ENCODE measurements around the gene SORCS2.

The SORCS2 gene

GRCh38 chr4:7765666-7766065, 573.3 kb downstream of the SORCS2 start:
- DNase-seq = no peak

DNA sequence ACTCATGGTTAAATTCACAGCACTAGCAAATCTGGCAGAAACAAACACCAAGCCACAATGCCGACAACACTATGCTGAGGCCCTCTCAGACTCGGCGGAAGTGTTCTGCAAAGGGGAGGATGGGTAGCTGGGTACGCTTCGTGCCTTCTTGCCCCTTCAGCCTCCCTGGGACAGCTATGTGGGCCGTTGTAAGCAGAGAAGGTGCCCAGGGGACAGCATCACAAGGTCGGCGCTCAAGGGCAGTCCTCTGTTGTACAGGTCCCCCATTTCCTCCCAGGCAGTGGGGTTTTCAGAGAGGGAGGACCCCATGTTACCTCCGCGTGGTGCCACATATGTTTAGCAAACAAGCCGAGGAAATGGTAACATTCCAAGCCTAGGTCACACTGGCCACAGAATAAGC, 573.7 kb downstream of the SORCS2 start:
- DNase-seq = no peak

DNA sequence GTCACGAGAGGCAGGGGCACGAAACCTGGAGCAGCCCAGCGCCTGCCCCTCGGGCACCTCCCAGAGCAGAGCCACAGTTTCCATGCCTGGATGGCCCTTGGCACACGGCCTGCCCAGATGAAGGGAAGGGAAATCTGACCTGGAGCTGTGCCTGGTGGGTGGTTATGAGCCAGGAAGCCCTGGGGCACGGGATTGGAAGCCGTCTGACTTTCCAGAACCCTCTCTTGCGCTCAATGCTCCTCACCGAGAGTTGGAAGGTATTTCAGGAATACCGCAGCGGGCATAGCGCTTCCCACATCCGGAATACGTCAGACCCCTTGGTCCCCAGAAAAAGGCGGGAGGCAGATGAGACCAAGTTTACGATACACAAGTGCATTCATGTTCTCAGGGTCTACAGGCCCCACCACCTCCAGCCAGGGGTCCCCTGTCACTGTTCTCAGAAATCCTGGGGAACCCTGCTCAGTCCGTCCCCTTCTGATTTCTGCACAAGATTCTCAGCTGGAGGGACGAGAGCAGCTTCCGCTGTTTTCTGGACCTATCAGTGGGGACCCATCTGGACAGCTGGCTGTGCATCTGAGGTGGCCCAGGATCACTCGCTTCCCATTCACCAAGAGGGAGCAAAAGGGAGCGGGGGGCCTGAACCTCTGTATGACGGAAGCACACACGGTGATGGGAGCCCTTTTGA, 574.5 kb downstream of the SORCS2 start:
- DNase-seq = no peak

GRCh38 chr4:7767526-7767925, 575.2 kb downstream of the SORCS2 start:
- DNase-seq = no peak

- no peak for DNase-seq
These were observed 575.6 kb downstream of the SORCS2 start for GRCh38 chr4:7767966-7768365.

DNA sequence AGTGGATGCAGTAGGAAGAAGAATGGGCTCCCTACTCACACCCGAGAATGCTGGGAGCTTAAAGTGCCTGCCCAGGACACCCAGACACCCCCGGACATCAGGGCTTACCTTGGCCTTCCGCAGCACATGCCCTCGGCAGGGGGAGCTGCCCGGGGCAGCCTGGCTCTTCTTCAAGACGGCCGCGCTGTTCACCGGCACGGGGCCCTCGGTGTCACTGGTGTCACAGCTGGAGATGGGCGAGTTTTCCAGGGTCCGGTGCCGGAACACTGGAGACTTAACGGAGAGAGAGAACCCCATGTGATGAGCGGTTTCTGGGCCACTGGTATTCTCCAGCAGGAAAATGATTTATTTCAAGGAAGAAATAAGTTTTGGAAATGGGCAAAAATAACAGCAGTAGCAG, 576.4 kb downstream of the SORCS2 start:
- DNase-seq = no peak

DNA sequence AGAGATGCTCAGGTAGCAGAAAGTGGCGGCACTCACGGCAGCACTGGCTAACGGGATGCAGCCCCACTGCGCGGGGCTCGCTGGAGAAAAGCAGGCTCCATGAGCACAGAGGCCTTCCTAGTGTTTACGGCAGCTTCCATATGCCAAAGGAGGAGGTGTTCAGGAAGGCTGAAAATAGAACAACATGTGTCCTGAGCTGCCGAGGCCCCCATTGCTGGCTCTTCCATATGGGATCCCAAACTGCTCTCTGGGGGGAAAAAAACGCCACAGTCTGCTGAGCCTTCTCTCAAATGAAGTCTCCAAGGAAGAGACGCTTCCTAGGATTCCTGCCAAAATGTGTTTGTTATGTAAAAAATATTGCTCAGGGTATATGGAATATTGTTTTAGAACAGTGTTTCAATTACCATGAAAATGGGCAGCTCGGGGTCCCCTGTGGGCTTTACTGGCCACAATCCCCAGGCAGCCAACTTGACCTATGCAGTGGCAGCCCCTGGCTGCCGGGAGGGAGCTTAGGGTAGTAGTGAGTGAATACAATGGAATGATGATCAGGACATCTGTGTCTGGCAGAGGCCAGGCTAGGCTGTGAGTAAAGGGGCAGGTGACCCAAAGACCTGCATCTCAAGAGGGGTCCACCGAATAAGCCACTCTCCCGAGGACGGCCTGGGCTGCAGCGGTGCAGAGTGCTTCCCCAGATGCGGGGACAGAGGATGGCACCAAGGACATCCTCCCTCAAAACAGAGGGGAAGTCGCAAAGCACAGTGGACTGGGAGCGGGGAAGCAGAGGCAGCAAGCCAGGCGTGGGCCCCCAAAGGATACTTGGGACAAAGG, 577.3 kb downstream of the SORCS2 start:
- no peak for DNase-seq

GRCh38 chr4:7770224-7771050, 578.1 kb downstream of the SORCS2 start:
- DNase-seq = no peak

DNA sequence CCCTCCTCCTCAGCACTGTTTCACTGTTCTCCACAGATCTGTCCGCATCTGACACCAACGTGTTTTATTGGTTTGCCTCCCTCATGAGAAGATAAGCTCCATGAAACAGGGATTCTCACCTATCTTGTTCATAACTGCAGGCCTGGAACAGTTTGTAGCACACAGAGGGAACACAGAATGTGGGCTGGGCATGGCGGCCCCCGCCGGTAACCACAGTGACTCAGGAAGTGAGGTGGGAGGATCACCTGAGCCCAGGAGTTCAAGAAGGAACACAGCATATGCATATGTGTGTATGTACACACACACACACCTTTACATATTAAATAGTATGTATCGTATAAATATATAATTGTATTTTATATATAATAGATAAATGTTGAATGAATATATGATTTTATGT, 578.7 kb downstream of the SORCS2 start:
- no peak for DNase-seq

- DNase-seq = no peak
These were observed 579.5 kb downstream of the SORCS2 start for GRCh38 chr4:7771541-7772507.

GRCh38 chr4:7772711-7773385, 580.5 kb downstream of the SORCS2 start:
- peak; percentile 36 for DNase-seq

- no peak for DNase-seq
These were observed 581.3 kb downstream of the SORCS2 start for GRCh38 chr4:7773401-7774180.

DNA sequence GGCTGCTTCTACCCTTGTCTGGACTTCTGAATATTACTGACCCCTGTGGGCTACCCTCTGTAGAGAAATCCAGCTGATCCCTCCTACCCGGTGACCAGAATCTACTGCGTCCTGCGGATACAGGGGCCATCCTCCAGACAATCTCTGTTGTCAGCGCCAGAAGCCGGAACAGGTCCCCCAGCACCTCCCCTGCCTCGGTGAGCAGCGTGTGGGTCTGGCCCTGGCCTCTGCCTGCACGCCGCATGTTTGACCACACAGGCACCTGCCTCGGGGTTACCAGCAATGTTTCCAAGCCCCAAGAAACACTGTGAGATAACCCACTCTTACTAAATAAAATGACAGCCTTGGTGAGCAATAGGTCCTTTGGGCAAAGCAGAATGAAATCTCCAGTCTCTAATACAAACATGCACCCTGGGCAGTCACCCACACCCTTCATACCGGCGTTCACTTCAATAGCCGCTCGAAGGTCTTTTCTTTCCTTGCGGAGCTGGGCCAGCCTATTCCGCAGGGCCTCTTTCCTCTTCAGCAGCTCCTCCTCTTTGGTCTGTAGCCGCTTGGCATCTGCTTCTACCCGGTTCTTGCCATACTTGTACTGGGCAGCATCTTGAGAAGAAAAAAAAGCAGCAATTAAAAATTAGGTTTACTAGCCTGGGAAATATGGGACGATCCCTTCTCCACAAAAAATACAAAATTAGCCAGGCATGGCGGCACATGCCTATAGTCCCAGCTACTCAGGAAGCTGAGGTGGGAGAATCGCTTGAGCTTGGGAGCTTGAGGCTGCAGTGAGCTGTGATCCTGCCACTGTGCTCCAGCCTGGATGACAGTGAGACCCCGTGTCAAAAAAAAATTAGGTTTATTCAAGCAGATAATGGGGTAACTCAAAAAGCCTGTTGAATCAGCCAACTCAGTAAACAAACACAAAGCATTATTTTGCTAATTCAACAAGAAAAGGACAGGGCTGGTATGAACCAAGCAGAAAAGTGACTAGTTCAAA, 582.3 kb downstream of the SORCS2 start:
- no peak for DNase-seq

DNA sequence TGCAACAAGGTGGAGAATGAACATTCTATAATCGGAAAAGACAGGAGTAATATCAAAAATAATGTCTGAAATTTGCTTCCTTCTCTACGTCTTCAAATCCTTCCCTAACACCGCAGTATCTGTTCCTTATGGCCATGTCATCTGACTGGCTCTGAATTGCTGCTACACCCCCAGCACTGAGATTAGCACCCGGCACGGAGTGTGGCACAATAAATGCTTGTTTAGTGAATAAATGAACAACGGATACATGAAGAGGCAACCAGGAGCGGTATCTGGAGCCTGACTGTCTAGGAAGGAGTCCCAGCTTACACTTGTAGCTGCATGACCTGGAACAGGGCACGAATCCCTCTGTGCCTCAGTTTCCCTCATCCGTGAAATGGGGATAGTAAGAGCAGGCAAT, 583.1 kb downstream of the SORCS2 start:
- no peak for DNase-seq

DNA sequence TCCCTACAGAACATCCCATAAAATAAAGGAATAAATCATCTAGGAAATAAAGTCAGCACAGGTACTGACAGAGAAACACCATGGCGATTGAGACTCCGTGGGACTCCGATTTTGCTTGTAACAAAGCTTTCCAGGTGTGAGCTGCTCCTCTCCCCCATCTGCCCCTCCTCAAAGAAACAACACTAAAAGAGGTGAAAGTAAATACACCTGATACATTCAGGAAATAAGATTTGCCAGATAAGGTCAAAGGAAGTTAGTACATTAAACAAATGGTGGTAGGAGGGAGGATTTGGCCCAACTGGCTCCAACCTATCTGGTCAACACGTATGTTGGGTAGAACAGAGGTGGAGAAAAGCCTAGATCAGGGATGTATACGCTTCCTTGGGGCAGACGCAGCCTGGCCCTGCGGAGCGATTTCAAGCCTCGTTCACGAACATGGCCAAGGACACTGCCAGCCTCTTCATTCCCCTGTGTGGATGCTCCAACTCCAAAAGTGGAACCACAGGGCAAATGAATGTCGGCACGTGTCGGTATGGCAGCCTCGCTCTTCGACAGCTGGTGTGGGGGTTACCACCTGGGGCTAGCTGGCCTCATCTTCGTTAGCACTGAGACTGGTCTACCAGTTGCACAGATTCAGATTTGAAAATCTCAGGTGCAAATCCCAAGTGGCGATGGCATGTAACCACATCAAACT, 584.8 kb downstream of the SORCS2 start:
- no peak for DNase-seq

GRCh38 chr4:7777871-7778509, 585.7 kb downstream of the SORCS2 start:
- no peak for DNase-seq

DNA sequence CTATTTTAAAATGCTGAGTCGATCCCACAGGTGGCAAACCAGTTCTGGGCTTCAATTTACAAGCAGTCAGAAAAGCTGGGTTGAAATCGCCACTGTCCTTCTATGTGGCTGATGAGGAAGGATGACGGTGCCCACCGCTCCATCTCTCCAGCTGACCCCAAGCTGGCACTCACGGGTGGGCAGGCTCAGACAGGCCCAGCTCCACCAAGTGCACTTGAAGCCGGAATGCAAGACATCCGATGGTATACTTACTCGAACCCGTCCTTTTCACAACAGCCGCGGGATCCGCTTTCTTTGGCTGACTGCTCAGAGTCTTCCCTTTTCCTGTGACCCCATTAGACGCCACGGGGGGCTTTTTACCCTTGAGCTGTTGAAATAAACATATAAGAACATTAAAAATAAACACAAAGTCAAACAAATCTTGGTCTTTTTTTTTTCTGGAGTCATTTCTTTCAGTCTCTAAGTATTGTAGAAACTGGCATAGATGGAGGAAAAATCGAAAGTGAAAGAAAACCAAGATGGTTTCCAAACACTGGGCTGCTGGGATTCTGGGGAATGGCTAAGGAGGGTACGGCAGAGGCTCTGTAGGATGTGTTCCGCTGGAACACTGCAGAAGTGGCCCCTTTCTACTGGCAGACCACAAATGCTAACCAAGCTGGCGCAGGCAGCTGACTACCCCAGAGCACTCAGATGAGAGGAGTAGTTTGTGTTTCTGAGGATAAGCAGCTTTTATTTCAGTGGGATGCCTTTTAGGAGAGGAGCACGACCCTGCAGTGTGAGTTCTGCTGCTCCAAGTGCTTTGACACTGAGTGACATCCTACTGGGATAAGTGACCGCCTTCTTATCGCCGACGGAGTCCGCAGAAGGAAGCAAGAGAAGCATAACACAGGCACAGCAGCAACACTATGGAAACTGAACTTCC, 586.4 kb downstream of the SORCS2 start:
- DNase-seq = no peak

All from fibroblast of skin of right biceps (primary cell).